Activated CD8-positive, alpha-beta memory T cell treated with anti-CD3 and anti-CD28 coated beads for 48 hours (primary cell): ENCODE measurements around the gene LYPLAL1.
"Not testable (repeated sequence)": the region's sequence is repeated elsewhere in the genome, so short reads cannot be mapped to it uniquely, and the experiment has no call there.

ENCODE experiments used
- DNase-seq, 3 experiments: peaks; one replicate each; pipeline ENCODE4 v3.0.0-alpha.2; 2020; ENCODE audit warnings: low read depth in 2 of 3, low spot score in 2 of 3

The LYPLAL1 gene

GRCh38 chr1:219209578-219209977 is 35.9 kb downstream of the LYPLAL1 start:
- no peak for DNase-seq

GRCh38 chr1:219210067-219210466 is 36.4 kb downstream of the LYPLAL1 start:
- DNase-seq: no peak

GRCh38 chr1:219215477-219215876 is 41.8 kb downstream of the LYPLAL1 start:
- DNase-seq: no peak

GRCh38 chr1:219220945-219221344 is 47.3 kb downstream of the LYPLAL1 start:
- DNase-seq: no peak

GRCh38 chr1:219223496-219223895 is 49.8 kb downstream of the LYPLAL1 start:
- no peak for DNase-seq

- no peak for DNase-seq
These were observed 52.5 kb downstream of the LYPLAL1 start for GRCh38 chr1:219226196-219226595.

- DNase-seq: no peak
These were observed 53.8 kb downstream of the LYPLAL1 start for GRCh38 chr1:219227360-219228057.

GRCh38 chr1:219228058-219228419 is 54.4 kb downstream of the LYPLAL1 start:
- DNase-seq: no peak

GRCh38 chr1:219232890-219233289 is 59.2 kb downstream of the LYPLAL1 start:
- DNase-seq: no peak

- DNase-seq: no peak
These were observed 62.3 kb downstream of the LYPLAL1 start for GRCh38 chr1:219235903-219236481.

GRCh38 chr1:219236933-219237610 is 63.4 kb downstream of the LYPLAL1 start:
- no peak for DNase-seq

- no peak for DNase-seq
These were observed 65.8 kb downstream of the LYPLAL1 start for GRCh38 chr1:219239518-219239917.

GRCh38 chr1:219244864-219245263 is 71.2 kb downstream of the LYPLAL1 start:
- no peak for DNase-seq

- no peak for DNase-seq
These were observed 73.8 kb downstream of the LYPLAL1 start for GRCh38 chr1:219247441-219247840.

GRCh38 chr1:219250468-219250867 is 76.8 kb downstream of the LYPLAL1 start:
- DNase-seq: not testable (repeated sequence)

GRCh38 chr1:219257751-219258150 is 84.1 kb downstream of the LYPLAL1 start:
- no peak for DNase-seq

- DNase-seq: no peak
These were observed 87.8 kb downstream of the LYPLAL1 start for GRCh38 chr1:219261454-219261853.
